GM21528 (cell line): ENCODE results near the gene CELF2.
A peak's percentile ranks its signal among the peaks of the same experiment; 100 is the strongest.
"Not testable (repeated sequence)": the region's sequence is repeated elsewhere in the genome, so short reads cannot be mapped to it uniquely, and the experiment has no call there.

Experiments
- ATAC-seq: cut with Tn5 transposase; IDR thresholded peaks from one replicate; pipeline ENCODE4 v1.9.1; 2021; ENCODE audit warnings: mild to moderate bottlenecking, moderate library complexity; ENCODE audit not compliant: unreplicated experiment, low FRiP score

The CELF2 gene

GRCh38 chr10:11166550-11166949, 148.9 kb downstream of the CELF2 start:
- no peak for ATAC-seq

- no peak for ATAC-seq
Observed at GRCh38 chr10:11167233-11167966, 149.7 kb downstream of the CELF2 start.

- ATAC-seq: no peak
Observed at GRCh38 chr10:11168423-11169090, 150.9 kb downstream of the CELF2 start.

- ATAC-seq: no peak
Observed at GRCh38 chr10:11169976-11170375, 152.3 kb downstream of the CELF2 start.

- ATAC-seq: no peak
Observed at GRCh38 chr10:11170574-11170973, 152.9 kb downstream of the CELF2 start.

- ATAC-seq: peak; percentile 32
Observed at GRCh38 chr10:11170993-11171851, 153.6 kb downstream of the CELF2 start.

- no peak for ATAC-seq
Observed at GRCh38 chr10:11173042-11173441, 155.4 kb downstream of the CELF2 start.

- ATAC-seq: peak; percentile 41
Observed at GRCh38 chr10:11175823-11176243, 158.2 kb downstream of the CELF2 start.

- no peak for ATAC-seq
Observed at GRCh38 chr10:11176746-11177145, 159.1 kb downstream of the CELF2 start.

- ATAC-seq: no peak
Observed at GRCh38 chr10:11177381-11177780, 159.7 kb downstream of the CELF2 start.

GRCh38 chr10:11177926-11178471, 160.3 kb downstream of the CELF2 start:
- no peak for ATAC-seq

- ATAC-seq: peak; percentile 73
Observed at GRCh38 chr10:11178606-11179515, 161.2 kb downstream of the CELF2 start.

- no peak for ATAC-seq
Observed at GRCh38 chr10:11179516-11180105, 161.9 kb downstream of the CELF2 start.

GRCh38 chr10:11180228-11180627, 162.6 kb downstream of the CELF2 start:
- ATAC-seq: no peak

GRCh38 chr10:11181978-11182377, 164.3 kb downstream of the CELF2 start:
- ATAC-seq: no peak

GRCh38 chr10:11183015-11183414, 165.3 kb downstream of the CELF2 start:
- ATAC-seq: no peak

GRCh38 chr10:11184093-11184492, 166.4 kb downstream of the CELF2 start:
- ATAC-seq: no peak

GRCh38 chr10:11185128-11185665, 167.5 kb downstream of the CELF2 start:
- not testable (repeated sequence) for ATAC-seq

GRCh38 chr10:11186374-11186773, 168.7 kb downstream of the CELF2 start:
- no peak for ATAC-seq
